ENCODE results near the gene VANGL2. TPM values are rescaled to one million over a fixed set of nuclear protein-coding genes. Genes with fewer than 3 reads are reported as not detected.

VANGL2 gene
- total RNA-seq, 4 donors from 2014 or later: 0.20 to 3.7 (median 2.7) TPM

- Histone ChIP-seq H3K36me3 (no peaks in the 10 kb centered on the region), H3K4me3 (no peak overlapping the region), H3K27ac (no peak overlapping the region), H3K4me1 (no peaks in the 10 kb centered on the region), H3K9me3 (no peaks in the 10 kb centered on the region), H3K27me3 (no peaks in the 10 kb centered on the region)
- TF ChIP-seq POLR2AphosphoS5 (IDR thresholded peaks at IDR 0.05) (no peak), EP300 (IDR thresholded peaks at IDR 0.05; ENCODE audit: low read depth) (no peak), POLR2A (IDR thresholded peaks at IDR 0.05) (no peak)
- TF ChIP-seq, protein P1, sequence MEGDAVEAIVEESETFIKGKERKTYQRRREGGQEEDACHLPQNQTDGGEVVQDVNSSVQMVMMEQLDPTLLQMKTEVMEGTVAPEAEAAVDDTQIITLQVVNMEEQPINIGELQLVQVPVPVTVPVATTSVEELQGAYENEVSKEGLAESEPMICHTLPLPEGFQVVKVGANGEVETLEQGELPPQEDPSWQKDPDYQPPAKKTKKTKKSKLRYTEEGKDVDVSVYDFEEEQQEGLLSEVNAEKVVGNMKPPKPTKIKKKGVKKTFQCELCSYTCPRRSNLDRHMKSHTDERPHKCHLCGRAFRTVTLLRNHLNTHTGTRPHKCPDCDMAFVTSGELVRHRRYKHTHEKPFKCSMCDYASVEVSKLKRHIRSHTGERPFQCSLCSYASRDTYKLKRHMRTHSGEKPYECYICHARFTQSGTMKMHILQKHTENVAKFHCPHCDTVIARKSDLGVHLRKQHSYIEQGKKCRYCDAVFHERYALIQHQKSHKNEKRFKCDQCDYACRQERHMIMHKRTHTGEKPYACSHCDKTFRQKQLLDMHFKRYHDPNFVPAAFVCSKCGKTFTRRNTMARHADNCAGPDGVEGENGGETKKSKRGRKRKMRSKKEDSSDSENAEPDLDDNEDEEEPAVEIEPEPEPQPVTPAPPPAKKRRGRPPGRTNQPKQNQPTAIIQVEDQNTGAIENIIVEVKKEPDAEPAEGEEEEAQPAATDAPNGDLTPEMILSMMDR (IDR thresholded peaks at IDR 0.05): no peak
- intact Hi-C loops (cut with DNase I; ENCODE audit: low total_unique reads): no loop called here
- in situ Hi-C loops (cut with MboI; ENCODE audit: low pct_ligation_motif_present in 1 of 4, low pct_unique_long_range_greater_than_20kb in 1 of 4, low sequenced_read_pairs in 3 of 4): loop anchor here in 1 of 4 donors (10.0 kb wide), 1 partner anchor 185 kb away; no protein-coding TSS in a partner anchor
- DNase-seq: no peak
- 91% methylated on average over 4 of the region's 4 CpGs; no CpG with 5 or more reads in 1 of the 2 donors for WGBS, 2 donors (ENCODE audit: low coverage in 1 of 2)
Measured at GRCh38 chr1:160419838-160420169, 19.4 kb downstream of the VANGL2 start.

DNA sequence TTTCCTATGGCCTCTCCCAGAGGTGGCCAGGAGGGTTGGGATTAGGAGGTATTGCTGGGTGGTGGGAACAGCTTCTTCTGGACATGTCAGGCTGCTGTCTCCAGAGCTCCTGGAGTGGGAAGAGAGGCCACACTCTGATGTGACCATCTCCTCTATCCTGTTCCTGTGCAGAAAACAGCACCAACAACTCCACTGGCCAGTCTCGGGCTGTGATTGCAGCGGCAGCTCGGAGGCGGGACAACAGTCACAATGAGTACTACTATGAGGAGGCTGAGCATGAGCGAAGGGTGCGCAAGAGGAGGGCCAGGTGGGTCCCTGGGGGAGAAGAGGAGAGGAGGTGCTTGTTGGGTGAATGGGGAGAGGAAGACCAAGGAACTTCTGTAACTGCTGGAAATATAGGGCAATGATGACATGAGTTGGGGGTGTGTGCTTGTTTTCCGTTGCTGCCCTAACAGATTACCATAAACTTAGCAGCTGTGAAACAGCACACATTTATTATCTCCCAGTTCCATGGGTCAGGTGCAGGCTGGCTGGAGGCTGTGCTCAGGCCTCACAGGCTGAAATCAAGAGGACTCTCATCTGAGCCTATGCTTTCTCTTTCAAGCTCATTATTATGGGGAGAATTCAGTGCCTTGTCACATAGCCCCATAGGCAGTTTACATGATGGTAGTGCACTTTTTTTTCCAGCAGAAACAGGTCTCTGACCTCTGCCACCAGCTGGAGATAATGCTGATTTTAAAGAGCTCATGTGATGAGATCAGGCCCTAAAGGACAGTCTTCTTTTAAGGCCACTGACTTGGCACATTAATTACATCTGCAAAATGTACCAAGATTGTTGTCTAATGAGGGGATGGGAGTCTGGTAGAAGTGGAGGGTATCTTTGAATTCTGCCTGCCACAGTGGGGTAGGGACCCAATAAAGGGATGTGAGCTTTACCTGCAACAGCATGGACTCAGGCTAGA is 20.8 kb downstream of the VANGL2 start:
- 88 to 98% methylated on average over 6 to 7 of the region's 7 CpGs for WGBS, 2 donors (ENCODE audit: low coverage in 1 of 2)
- no peak overlapping the region for H3K27ac ChIP-seq
- no peaks in the 10 kb centered on the region for H3K9me3 ChIP-seq
- no peaks in the 10 kb centered on the region for H3K27me3 ChIP-seq
- H3K36me3 ChIP-seq: no peaks in the 10 kb centered on the region
- intact Hi-C loops (cut with DNase I; ENCODE audit: low total_unique reads) (no loop called here), in situ Hi-C loops (cut with MboI; ENCODE audit: low pct_ligation_motif_present in 1 of 4, low pct_unique_long_range_greater_than_20kb in 1 of 4, low sequenced_read_pairs in 3 of 4) (loop anchor here in 1 of 4 donors (10.0 kb wide), 1 partner anchor 184 kb away; no protein-coding TSS in a partner anchor)
- H3K4me1 ChIP-seq: no peaks in the 10 kb centered on the region
- no peak overlapping the region for H3K4me3 ChIP-seq
- TF ChIP-seq, protein P1 (IDR thresholded peaks at IDR 0.05): no peak
- no peak for TF ChIP-seq POLR2AphosphoS5 (IDR thresholded peaks at IDR 0.05)
- no peak for DNase-seq

GRCh38 chr1:160421881-160422280 is 21.5 kb downstream of the VANGL2 start:
- in situ Hi-C loops (cut with MboI; ENCODE audit: low pct_ligation_motif_present in 1 of 4, low pct_unique_long_range_greater_than_20kb in 1 of 4, low sequenced_read_pairs in 3 of 4) (loop anchor here in 1 of 4 donors (10.0 kb wide), 1 partner anchor 183 kb away; no protein-coding TSS in a partner anchor), intact Hi-C loops (cut with DNase I; ENCODE audit: low total_unique reads) (no loop called here)
- 74 to 92% methylated on average over 3 to 5 of the region's 5 CpGs for WGBS, 2 donors (ENCODE audit: low coverage in 1 of 2)
- Histone ChIP-seq H3K27ac (no peak overlapping the region), H3K27me3 (no peaks in the 10 kb centered on the region), H3K36me3 (no peaks in the 10 kb centered on the region), H3K4me3 (no peak overlapping the region), H3K9me3 (no peaks in the 10 kb centered on the region), H3K4me1 (no peaks in the 10 kb centered on the region)
- DNase-seq: no peak
- TF ChIP-seq, protein P1 (IDR thresholded peaks at IDR 0.05): no peak
- TF ChIP-seq EP300 (IDR thresholded peaks at IDR 0.05; ENCODE audit: low read depth) (no peak), POLR2AphosphoS5 (IDR thresholded peaks at IDR 0.05) (no peak)

- H3K27me3 ChIP-seq: no peaks in the 10 kb centered on the region
- WGBS, 2 donors (ENCODE audit: low coverage in 1 of 2): 88% methylated on average over 6 of the region's 7 CpGs; no CpG with 5 or more reads in 1 of the 2 donors
- no peaks in the 10 kb centered on the region for H3K36me3 ChIP-seq
- TF ChIP-seq, protein P1 (IDR thresholded peaks at IDR 0.05): no peak
- TF ChIP-seq POLR2AphosphoS5 (IDR thresholded peaks at IDR 0.05): no peak
- TF ChIP-seq POLR2A (IDR thresholded peaks at IDR 0.05): no peak
- no peak for TF ChIP-seq EP300 (IDR thresholded peaks at IDR 0.05; ENCODE audit: low read depth)
- no peak overlapping the region for H3K4me3 ChIP-seq
- intact Hi-C loops (cut with DNase I; ENCODE audit: low total_unique reads): no loop called here
- DNase-seq: no peak
- peaks cover 0 to 10% (median 2%) of the 10 kb centered on the region in 4 donors for H3K4me1 ChIP-seq
- no peaks in the 10 kb centered on the region for H3K9me3 ChIP-seq
- in situ Hi-C loops (cut with MboI; ENCODE audit: low pct_ligation_motif_present in 1 of 4, low pct_unique_long_range_greater_than_20kb in 1 of 4, low sequenced_read_pairs in 3 of 4): loop anchor here in 1 of 4 donors (10.0 kb wide), 1 partner anchor 181 kb away; no protein-coding TSS in a partner anchor
- no peak overlapping the region for H3K27ac ChIP-seq
Measured at GRCh38 chr1:160423966-160424365, 23.6 kb downstream of the VANGL2 start.

All from transverse colon (tissue), 4 donors.